GM12874 (cell line): Measurements from ENCODE around the gene SUSD3.

ENCODE experiments used
- TF ChIP-seq, protein P1 (sequence below): IDR thresholded peaks from 2 replicates; pipeline ENCODE4 v1.5.1; 2011; ENCODE audit warnings: low read depth, mild to moderate bottlenecking, control low read depth, low read length, moderate library complexity; ENCODE audit not compliant: insufficient read depth

Gene SUSD3

DNA sequence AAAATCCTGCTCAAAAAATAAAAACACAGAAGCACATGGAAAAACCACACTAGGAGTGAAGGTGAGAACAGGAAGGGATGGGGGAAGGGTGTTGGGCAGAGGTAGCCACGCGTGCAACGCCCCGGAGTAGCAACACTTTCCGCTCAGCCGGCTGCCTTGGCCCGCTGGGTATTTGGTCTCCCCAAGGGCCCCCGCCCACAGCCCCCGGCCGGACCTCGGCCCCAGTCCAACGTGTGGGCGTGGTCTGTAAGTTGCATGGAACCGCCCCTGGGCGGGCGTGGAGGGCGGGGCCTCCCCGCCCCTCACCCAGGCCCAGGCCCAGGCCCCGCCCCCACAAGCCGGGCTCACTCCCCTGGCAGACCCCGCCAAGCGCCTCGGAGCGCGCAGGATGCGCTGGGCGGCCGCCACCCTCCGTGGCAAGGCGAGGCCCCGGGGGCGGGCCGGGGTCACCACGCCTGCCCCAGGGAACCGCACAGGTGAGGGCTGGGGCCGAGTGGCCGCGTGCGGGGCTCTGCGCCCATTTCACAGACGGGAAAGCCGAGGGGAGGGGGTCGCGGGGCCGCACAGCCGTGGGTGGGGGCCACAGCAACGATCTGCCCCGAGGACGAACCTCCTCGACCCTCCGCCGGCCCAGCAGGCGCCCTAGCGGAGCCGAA, at the start of gene SUSD3:
Gene SUSD3, plus strand, starts transcription at position 347 of the 656 bp plus-strand sequence. Its CDS starts 42 bp downstream, at position 389.
- TF ChIP-seq, protein P1, sequence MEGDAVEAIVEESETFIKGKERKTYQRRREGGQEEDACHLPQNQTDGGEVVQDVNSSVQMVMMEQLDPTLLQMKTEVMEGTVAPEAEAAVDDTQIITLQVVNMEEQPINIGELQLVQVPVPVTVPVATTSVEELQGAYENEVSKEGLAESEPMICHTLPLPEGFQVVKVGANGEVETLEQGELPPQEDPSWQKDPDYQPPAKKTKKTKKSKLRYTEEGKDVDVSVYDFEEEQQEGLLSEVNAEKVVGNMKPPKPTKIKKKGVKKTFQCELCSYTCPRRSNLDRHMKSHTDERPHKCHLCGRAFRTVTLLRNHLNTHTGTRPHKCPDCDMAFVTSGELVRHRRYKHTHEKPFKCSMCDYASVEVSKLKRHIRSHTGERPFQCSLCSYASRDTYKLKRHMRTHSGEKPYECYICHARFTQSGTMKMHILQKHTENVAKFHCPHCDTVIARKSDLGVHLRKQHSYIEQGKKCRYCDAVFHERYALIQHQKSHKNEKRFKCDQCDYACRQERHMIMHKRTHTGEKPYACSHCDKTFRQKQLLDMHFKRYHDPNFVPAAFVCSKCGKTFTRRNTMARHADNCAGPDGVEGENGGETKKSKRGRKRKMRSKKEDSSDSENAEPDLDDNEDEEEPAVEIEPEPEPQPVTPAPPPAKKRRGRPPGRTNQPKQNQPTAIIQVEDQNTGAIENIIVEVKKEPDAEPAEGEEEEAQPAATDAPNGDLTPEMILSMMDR: no peak

DNA sequence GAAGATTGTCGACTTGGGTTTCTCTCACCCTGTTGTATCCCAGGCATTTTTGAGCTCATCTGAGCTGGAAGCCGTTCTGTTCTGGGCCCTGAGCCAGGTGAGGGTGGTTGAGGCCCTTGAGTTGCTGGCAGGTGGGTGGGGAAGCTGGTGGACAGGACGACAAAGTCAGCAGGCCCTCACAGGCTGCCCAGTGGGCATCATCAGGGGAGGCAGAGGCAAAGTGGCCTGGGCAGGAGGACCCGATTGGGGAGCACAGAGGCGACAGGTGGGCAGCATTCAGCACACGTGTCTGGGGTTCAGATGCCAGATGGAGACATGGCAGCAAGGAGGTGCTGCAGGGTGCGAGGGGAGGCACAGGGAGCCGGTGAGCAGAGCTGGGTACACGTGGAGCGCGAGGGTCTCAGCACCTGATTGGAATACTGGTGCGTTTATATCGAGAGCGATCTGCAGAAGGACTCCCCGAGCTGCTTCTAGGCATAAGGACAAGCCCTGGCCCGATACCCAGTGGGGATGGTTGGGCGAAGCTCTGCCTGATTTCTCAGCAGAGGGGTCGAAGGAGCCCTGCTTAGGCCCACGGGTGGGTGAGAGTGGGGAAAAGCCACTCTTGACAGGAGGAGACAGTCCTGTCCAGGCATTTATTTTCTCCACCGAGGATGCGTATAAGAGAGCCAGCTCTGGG, 49.0 kb upstream of the SUSD3 start:
- TF ChIP-seq, protein P1: no peak

DNA sequence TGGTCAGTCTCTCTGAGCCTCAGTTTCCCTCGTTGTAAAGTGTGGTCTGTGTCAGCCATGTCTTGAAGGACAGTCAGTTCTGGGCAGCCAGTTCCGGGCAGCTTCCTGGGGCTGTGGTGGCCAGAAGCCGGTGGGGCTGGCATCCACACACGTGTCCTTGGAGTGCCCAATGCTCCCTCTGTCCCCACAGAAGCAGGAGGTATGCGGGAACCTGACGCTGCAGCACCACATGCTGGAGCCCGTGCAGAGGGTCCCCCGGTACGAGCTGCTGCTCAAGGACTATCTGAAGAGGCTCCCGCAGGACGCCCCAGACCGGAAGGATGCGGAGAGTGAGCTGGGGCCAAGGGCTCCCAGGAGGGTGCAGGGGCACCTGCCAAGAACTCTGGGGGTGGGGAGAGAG, 48.4 kb upstream of the SUSD3 start:
- TF ChIP-seq, protein P1: no peak

DNA sequence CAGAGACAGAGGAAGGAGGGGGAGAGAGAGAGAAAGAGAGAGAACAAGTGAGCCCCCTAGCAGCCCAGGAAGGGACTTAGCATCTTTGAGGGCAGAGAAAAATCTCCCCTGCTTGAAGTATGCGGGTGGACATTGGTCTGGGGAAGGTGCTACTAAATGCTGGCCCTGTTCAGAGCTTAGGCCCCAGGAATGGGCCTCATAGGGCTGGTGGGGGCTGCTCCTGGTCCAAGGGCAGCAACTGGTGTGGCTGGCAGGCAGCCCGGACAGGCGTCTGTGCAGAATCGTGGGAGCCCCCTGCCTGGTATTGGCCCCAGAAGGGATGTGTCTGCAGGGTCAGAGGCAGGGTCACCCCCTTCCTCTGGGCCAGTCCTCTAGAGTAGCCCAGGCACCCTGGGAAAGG, 47.8 kb upstream of the SUSD3 start:
- TF ChIP-seq, protein P1: no peak

DNA sequence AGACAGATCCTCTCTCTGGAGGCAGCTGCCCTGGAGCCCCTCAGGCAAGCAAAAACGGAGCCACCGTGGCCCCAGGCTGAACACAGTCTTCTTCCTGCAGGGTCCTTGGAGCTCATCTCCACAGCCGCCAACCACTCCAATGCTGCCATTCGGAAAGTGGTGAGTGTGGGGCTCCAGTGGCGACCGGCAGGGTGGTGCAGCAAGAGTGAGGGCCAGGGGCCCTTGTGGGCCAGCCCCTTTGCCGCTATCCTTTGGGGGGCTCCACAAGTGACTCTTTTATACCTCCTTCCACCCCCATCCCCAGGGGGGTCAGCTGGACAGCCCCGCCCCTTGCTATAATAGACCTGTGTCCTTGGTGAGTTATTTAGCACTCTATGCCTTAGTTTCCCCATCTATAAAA, 47.4 kb upstream of the SUSD3 start:
- TF ChIP-seq, protein P1: no peak

DNA sequence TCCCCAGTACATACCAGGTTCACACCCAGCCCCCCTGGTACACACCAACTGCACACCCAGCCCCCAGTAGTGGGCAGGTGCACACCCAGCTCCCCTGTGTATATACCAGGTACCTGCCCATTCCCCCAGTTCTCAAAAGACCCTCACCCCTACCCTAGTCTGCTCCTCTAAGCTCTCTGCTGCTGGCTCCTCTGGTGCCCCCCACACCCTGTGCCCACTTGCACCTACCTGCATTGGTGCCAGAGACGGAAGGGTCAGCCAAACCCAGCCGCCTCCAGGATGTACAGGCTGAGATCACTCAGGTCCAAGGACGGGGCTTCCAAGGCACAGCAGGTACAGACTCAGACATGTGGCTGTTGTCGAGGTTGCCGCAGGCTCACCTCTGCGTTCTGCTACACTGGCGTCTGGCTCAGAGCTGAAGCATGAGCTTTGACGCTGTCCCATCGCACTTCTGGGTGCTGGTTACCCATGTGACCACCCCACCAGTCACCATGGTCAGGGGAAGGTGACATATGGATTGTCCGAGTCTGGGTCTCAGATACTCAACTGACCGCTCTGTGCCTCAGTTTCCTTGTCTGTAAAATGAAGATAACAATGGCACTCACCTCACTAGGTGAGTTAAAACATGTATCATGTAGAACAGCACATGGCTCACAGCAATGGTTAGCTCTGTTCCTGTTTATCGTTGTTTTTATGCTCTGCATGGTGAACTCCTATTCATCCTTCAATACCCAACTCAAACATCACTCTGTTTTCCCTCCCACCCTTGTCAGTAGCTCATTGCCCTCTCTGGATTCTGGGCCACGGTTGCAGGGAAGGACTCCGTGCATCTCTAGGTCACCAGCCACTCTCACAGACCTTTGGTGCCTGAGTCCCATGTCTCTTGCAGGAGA, 45.3 kb upstream of the SUSD3 start:
- TF ChIP-seq, protein P1: no peak

DNA sequence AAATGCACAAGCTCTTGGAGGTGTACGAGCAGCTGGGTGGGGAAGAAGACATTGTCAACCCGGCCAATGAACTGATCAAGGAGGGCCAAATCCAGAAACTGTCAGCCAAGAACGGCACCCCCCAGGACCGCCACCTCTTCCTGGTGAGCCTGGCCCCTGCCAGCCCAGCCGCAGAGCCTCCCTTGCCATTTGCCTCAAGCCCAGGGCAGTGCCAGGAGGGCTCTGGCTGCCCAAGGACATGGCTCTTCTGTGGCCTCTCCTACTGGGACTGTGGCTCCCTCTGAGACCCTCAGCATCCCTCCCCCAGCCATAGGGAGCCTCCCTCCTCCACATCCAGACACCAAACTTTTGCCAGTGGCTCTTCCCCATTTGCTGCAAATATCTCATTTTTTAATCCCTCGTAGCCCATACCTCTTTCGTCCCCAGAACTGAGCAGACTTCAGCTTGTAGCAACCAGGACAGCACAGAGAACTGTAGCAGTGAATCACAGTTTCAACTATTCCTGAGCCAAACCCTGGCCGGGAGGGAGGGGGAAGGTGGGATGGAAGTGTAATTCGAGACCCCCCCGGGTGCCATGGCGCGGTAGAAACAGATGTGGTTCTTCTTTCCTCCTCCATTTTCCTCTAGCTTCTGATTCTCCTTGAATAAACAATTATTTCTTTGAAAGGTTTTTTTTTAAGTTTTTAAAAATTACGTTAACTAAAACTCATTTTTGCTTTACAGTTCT, 44.5 kb upstream of the SUSD3 start:
- TF ChIP-seq, protein P1: no peak
